ENCODE data around the gene DPM2.

DPM2 gene

DNA sequence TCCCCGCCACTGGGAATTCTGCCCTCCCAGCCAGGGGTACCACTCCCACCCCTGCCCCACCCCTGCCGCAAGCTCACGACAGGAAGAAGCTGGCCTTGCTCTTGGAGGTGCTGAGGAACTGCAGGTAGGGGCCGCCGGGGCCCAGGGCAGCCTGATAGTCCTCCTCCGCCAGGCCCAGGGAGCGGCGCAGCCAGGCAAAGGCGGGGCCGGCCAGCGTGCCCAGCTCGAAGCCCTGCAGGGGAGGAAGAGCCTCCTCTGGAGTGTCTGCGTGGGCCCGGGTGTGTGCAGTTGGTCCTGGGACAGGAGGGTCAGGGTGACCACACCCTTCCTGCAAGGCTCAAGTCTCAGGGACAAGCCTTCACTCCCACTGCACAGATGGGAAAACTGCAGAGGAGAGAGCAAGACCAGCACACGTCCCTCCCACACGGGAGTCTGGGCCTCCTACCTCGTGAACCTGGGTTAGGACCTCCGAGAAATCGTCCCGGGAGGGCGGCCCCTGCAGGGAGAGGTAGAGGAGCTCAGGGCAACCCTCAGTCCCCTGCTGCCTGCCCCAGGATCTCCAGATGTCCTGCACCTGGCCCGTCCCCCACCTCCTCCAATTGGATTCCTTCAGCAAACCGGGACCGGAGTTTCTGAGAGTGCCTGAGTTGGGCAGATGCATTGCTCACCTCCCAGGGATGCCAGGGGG lies 9.5 kb downstream of the DPM2 start:
- no peak overlapping the region for H3K9ac ChIP-seq (ENCODE audit: low read depth in 1 of 2, low read length in 2 of 2)
- H3K4me3 ChIP-seq (ENCODE audit: low read length in 2 of 2) = peak overlapping the region; percentile 7 to 33
- H3K27me3 ChIP-seq (ENCODE audit: control insufficient read depth in 2 of 2, insufficient read depth in 2 of 2, low read length in 2 of 2) = peaks cover 32 to 42% of the 10 kb centered on the region in 2 donors
- H3K27ac ChIP-seq (ENCODE audit: low read depth in 2 of 2, low read length in 2 of 2) = no peak overlapping the region
- H3K36me3 ChIP-seq (ENCODE audit: control insufficient read depth in 2 of 2, insufficient read depth in 2 of 2, low read length in 2 of 2) = no peaks in the 10 kb centered on the region
- H3K9me3 ChIP-seq (ENCODE audit: control insufficient read depth in 2 of 2, low read length in 2 of 2) = no peaks in the 10 kb centered on the region
- H3K4me1 ChIP-seq (ENCODE audit: control insufficient read depth in 2 of 2, insufficient read depth in 2 of 2, low read length in 2 of 2) = peaks cover 24 to 27% of the 10 kb centered on the region in 2 donors

DNA sequence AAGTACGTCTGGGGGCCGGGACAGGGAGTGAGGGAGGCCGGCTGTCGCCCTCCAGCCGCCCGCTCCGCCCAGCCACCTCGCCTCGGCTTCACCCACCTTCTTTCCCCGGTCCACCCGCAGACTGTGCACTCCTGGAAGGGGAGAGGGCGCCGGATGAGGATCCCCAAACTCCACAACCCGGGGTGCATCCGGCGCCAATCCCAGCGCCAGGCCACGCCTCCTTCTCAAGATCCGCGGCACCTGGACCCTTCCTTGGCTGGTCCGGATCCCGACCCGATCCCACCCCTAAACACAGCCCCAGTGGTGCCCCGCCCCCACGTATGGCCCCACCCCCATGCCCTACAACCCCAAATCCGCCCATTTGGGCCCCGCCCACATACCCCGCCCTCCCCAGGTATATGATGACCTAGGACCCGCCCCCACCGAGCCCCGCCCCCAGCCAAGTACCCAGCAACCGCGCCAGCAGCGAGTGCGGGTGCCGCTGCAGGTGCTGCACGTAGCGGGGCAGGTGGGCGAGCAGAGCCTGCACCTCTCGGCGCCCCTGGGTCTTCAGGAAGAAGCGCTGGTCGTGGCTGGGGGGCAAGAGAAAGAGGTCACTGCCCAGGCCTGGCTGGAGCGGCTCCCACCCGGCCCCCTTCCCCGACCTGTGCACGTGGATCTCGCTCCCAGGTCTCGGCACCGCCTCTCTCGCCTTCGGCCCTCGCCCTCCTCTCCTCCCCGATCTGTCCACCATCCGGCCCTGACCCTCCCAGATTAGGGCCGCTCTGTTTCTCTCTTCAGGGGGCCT lies 10.3 kb downstream of the DPM2 start:
- no peaks in the 10 kb centered on the region for H3K9me3 ChIP-seq (ENCODE audit: control insufficient read depth in 2 of 2, low read length in 2 of 2)
- H3K36me3 ChIP-seq (ENCODE audit: control insufficient read depth in 2 of 2, insufficient read depth in 2 of 2, low read length in 2 of 2) = no peaks in the 10 kb centered on the region
- H3K4me3 ChIP-seq (ENCODE audit: low read length in 2 of 2) = peak overlapping the region; percentile 26 to 33
- H3K27me3 ChIP-seq (ENCODE audit: control insufficient read depth in 2 of 2, insufficient read depth in 2 of 2, low read length in 2 of 2) = peaks cover 32 to 45% of the 10 kb centered on the region in 2 donors
- H3K4me1 ChIP-seq (ENCODE audit: control insufficient read depth in 2 of 2, insufficient read depth in 2 of 2, low read length in 2 of 2) = peaks cover 24 to 27% of the 10 kb centered on the region in 2 donors
- H3K27ac ChIP-seq (ENCODE audit: low read depth in 2 of 2, low read length in 2 of 2) = no peak overlapping the region
- H3K9ac ChIP-seq (ENCODE audit: low read depth in 1 of 2, low read length in 2 of 2) = no peak overlapping the region

DNA sequence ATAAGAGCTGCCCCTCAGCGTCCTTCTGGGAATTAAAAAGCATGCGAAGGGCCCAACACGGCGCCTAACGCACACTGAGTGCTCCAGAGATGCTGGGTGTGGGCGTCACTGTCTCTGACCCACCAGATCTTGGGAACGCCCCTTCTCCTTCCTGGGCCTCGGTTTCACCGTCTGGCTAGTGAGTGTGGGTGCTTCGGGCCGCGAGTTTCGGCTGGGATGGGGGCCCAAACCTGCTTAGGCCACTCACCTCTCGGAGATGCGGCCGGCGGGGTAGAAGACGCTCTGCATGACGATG lies 10.8 kb downstream of the DPM2 start:
- Histone ChIP-seq H3K9ac (ENCODE audit: low read depth in 1 of 2, low read length in 2 of 2) (no peak overlapping the region), H3K27me3 (ENCODE audit: control insufficient read depth in 2 of 2, insufficient read depth in 2 of 2, low read length in 2 of 2) (peaks cover 32 to 45% of the 10 kb centered on the region in 2 donors), H3K27ac (ENCODE audit: low read depth in 2 of 2, low read length in 2 of 2) (no peak overlapping the region), H3K4me3 (ENCODE audit: low read length in 2 of 2) (peak overlapping the region; percentile 2 to 26), H3K9me3 (ENCODE audit: control insufficient read depth in 2 of 2, low read length in 2 of 2) (no peaks in the 10 kb centered on the region), H3K36me3 (ENCODE audit: control insufficient read depth in 2 of 2, insufficient read depth in 2 of 2, low read length in 2 of 2) (no peaks in the 10 kb centered on the region), H3K4me1 (ENCODE audit: control insufficient read depth in 2 of 2, insufficient read depth in 2 of 2, low read length in 2 of 2) (peaks cover 24 to 28% of the 10 kb centered on the region in 2 donors)

DNA sequence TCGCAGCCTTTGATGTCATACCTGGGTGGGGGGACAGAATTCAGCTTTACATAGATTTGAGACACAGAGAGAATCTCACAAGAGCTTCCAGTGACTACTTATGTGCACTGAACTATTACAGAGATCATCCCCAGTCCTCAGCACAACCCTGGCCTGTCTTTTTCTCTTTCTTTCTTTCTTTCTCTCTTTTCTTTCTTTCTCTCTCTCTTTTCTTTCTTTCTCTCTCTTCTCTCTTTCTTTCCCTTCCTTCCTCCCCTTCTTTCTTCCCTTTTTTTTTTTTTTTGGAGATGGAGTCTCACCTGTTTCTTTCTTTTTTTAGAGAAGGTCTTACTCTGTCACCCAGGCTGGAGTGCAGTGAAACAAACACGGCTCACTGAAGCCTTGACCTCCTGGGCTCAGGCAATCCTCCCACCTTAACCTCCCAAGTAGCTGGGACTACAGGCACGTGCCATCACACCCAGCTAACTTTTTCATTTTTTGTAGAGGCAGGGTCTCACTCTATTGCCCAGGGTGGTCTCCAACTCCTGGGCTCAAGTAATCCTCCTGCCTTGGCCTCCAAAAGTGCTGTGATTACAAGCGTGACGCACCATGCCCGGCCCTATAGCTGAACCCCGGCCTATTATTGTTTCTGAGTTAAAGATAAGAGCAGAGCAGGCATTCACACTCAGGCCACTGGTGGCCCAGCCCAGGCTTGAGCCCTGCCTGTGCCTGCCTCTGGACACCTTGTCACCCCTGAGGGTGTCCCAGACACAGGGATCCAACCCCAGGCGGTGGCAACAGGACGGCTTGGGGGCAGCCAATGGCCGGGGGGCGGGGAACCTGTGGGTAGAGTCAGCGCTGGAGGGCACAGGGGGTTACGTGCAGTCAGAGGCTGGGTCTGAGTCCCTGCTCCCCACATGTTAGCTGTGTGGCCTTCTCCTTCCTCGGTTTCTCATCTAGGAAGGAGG lies 11.4 kb downstream of the DPM2 start:
- H3K9ac ChIP-seq (ENCODE audit: low read depth in 1 of 2, low read length in 2 of 2) = no peak overlapping the region
- H3K4me1 ChIP-seq (ENCODE audit: control insufficient read depth in 2 of 2, insufficient read depth in 2 of 2, low read length in 2 of 2) = peaks cover 24 to 27% of the 10 kb centered on the region in 2 donors
- no peak overlapping the region for H3K4me3 ChIP-seq (ENCODE audit: low read length in 2 of 2)
- peaks cover 32 to 45% of the 10 kb centered on the region in 2 donors for H3K27me3 ChIP-seq (ENCODE audit: control insufficient read depth in 2 of 2, insufficient read depth in 2 of 2, low read length in 2 of 2)
- no peaks in the 10 kb centered on the region for H3K9me3 ChIP-seq (ENCODE audit: control insufficient read depth in 2 of 2, low read length in 2 of 2)
- H3K27ac ChIP-seq (ENCODE audit: low read depth in 2 of 2, low read length in 2 of 2) = no peak overlapping the region
- H3K36me3 ChIP-seq (ENCODE audit: control insufficient read depth in 2 of 2, insufficient read depth in 2 of 2, low read length in 2 of 2) = no peaks in the 10 kb centered on the region

DNA sequence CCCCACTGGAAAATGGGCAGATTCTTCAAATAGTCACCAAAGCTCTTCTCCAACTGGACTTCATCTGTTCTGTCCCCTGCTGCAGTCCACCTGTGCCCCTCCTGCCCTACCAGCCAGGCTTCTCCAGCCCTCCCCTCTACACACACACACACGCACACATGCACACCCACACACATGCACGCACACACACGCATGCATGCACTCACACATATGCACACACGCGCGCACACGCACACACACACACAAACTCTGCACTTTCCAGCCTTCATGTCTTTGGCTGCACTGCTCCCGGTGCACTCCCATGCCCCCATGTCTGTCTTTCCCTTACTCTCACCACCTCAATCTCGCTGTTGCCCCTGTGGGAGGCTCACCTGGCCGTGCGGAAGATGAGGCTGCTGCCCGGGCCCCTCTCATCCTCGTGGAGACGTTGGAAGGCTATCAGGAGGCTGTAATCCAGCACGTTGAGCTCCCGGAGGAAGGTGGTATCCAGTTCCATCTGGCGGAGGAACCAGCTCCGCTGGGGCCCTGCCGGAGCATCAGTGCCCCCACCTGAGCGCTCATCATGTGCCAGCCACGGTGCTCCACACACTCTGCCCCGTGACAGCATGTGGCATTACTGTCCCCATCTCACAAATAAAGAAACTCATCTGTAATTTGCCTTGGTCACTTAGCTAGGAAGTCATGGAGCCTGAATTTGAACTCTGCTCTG lies 12.8 kb downstream of the DPM2 start:
- no peak overlapping the region for H3K9ac ChIP-seq (ENCODE audit: low read depth in 1 of 2, low read length in 2 of 2)
- no peaks in the 10 kb centered on the region for H3K9me3 ChIP-seq (ENCODE audit: control insufficient read depth in 2 of 2, low read length in 2 of 2)
- no peak overlapping the region for H3K27ac ChIP-seq (ENCODE audit: low read depth in 2 of 2, low read length in 2 of 2)
- H3K36me3 ChIP-seq (ENCODE audit: control insufficient read depth in 2 of 2, insufficient read depth in 2 of 2, low read length in 2 of 2) = no peaks in the 10 kb centered on the region
- H3K4me1 ChIP-seq (ENCODE audit: control insufficient read depth in 2 of 2, insufficient read depth in 2 of 2, low read length in 2 of 2) = peaks cover 18 to 23% of the 10 kb centered on the region in 2 donors
- H3K27me3 ChIP-seq (ENCODE audit: control insufficient read depth in 2 of 2, insufficient read depth in 2 of 2, low read length in 2 of 2) = peaks cover 27 to 45% of the 10 kb centered on the region in 2 donors
- H3K4me3 ChIP-seq (ENCODE audit: low read length in 2 of 2) = no peak overlapping the region

DNA sequence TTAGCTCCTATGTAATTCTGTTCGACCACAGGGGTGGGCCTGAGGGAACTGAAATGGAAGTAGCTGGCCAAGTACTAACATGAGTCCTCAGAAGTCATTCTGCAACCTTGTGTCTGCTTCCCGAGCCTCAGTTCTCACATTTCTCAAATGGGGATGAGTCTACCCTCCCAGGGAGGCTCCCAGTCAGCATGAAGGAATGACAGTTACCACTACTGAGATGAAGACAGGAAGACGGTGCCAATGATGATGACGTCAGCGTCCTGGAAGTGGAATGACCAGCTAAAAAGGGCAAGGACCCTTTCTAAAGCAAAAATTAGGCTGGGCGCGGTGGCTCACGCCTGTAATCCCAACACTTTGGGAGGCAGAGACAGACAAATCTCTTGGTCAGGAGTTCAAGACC lies 13.9 kb downstream of the DPM2 start:
- H3K27me3 ChIP-seq (ENCODE audit: control insufficient read depth in 2 of 2, insufficient read depth in 2 of 2, low read length in 2 of 2) = peaks cover 20 to 37% of the 10 kb centered on the region in 2 donors
- no peak overlapping the region for H3K27ac ChIP-seq (ENCODE audit: low read depth in 2 of 2, low read length in 2 of 2)
- no peak overlapping the region for H3K9ac ChIP-seq (ENCODE audit: low read depth in 1 of 2, low read length in 2 of 2)

DNA sequence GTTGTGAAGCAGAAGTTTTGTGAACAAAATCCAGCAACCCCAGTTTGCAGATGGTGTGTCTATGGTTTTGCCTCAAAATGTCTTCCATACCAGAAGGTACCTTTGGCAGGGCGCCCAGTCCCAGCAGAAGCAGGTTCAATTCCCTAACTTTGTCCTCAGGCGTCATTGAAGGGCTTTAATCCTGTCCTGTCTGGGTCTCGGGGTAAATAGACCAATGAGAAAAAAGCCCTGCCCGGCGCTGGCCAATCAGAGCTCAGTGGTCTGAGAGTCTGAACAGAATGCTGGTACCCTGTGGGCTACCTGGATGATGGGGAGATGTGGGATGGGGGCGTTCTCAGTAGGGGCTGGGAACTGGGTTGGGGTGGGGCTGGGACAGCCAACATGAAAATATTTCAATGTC lies 14.6 kb downstream of the DPM2 start:
- Histone ChIP-seq H3K4me1 (ENCODE audit: control insufficient read depth in 2 of 2, insufficient read depth in 2 of 2, low read length in 2 of 2) (peaks cover 26 to 27% of the 10 kb centered on the region in 2 donors), H3K9ac (ENCODE audit: low read depth in 1 of 2, low read length in 2 of 2) (no peak overlapping the region), H3K27me3 (ENCODE audit: control insufficient read depth in 2 of 2, insufficient read depth in 2 of 2, low read length in 2 of 2) (peaks cover 13 to 31% of the 10 kb centered on the region in 2 donors), H3K4me3 (ENCODE audit: low read length in 2 of 2) (no peak overlapping the region), H3K9me3 (ENCODE audit: control insufficient read depth in 2 of 2, low read length in 2 of 2) (no peaks in the 10 kb centered on the region), H3K36me3 (ENCODE audit: control insufficient read depth in 2 of 2, insufficient read depth in 2 of 2, low read length in 2 of 2) (no peaks in the 10 kb centered on the region), H3K27ac (ENCODE audit: low read depth in 2 of 2, low read length in 2 of 2) (no peak overlapping the region)

More for the DNA sequence above, 13.9 kb downstream of the DPM2 start:
- Histone ChIP-seq H3K9me3 (ENCODE audit: control insufficient read depth in 2 of 2, low read length in 2 of 2) (no peaks in the 10 kb centered on the region), H3K4me3 (ENCODE audit: low read length in 2 of 2) (no peak overlapping the region), H3K4me1 (ENCODE audit: control insufficient read depth in 2 of 2, insufficient read depth in 2 of 2, low read length in 2 of 2) (peaks cover 26 to 31% of the 10 kb centered on the region in 2 donors), H3K36me3 (ENCODE audit: control insufficient read depth in 2 of 2, insufficient read depth in 2 of 2, low read length in 2 of 2) (no peaks in the 10 kb centered on the region)

DNA sequence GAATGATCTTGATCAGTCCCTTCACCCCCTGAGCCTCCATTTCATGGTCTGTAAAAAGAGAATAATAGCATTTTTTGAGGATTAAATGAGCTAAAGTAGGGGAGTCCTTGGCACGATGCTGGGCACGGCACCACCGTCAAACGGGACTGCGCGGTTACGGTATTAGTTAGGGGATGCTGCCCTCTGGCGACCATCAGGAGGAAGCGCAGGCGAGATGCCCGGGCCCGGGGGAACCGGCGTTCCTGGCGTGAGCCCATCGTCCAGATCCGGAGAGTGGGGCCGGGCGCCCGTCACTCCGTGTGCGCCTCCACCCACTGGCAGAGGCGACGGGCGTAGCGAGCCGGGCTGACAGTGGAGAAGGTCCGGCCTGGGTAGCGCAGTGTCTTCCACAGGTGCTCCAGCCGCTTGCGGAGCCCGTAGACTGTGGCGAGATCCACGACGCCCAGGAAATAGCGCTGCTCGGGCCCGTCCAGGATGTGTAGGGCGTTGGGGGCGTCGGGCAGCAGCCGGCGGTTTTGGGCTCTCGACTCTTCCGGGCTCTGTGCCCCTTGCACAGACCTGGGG lies 16.0 kb downstream of the DPM2 start:
- Histone ChIP-seq H3K27me3 (ENCODE audit: control insufficient read depth in 2 of 2, insufficient read depth in 2 of 2, low read length in 2 of 2) (peaks cover 9 to 24% of the 10 kb centered on the region in 2 donors), H3K27ac (ENCODE audit: low read depth in 2 of 2, low read length in 2 of 2) (no peak overlapping the region), H3K36me3 (ENCODE audit: control insufficient read depth in 2 of 2, insufficient read depth in 2 of 2, low read length in 2 of 2) (no peaks in the 10 kb centered on the region), H3K9me3 (ENCODE audit: control insufficient read depth in 2 of 2, low read length in 2 of 2) (no peaks in the 10 kb centered on the region), H3K9ac (ENCODE audit: low read depth in 1 of 2, low read length in 2 of 2) (no peak overlapping the region), H3K4me1 (ENCODE audit: control insufficient read depth in 2 of 2, insufficient read depth in 2 of 2, low read length in 2 of 2) (peaks cover 17 to 21% of the 10 kb centered on the region in 2 donors), H3K4me3 (ENCODE audit: low read length in 2 of 2) (no peak overlapping the region)

DNA sequence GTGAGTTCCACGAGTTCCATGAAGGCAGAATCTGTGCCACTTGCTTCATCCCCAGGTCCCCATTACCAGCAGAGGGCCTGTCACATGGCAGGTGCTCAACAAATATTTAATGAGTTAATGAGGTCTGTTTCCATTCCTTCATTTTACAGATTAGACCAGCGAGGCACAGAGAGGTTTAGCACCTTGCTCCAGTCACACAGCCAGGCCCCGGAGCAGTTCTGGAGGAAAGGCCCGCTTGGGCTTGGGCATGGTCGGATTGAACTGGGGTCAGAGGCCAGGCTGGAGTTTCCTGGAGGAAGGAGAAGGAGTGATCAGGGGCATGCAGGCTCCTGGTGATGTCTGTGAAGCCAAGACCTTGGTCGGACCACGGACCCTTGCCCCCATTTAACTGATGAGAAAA lies 16.9 kb downstream of the DPM2 start:
- H3K4me1 ChIP-seq (ENCODE audit: control insufficient read depth in 2 of 2, insufficient read depth in 2 of 2, low read length in 2 of 2) = peaks cover 24 to 28% of the 10 kb centered on the region in 2 donors
- H3K9me3 ChIP-seq (ENCODE audit: control insufficient read depth in 2 of 2, low read length in 2 of 2) = no peaks in the 10 kb centered on the region
- peaks cover 8 to 20% of the 10 kb centered on the region in 2 donors for H3K27me3 ChIP-seq (ENCODE audit: control insufficient read depth in 2 of 2, insufficient read depth in 2 of 2, low read length in 2 of 2)
- H3K9ac ChIP-seq (ENCODE audit: low read depth in 1 of 2, low read length in 2 of 2) = no peak overlapping the region
- H3K27ac ChIP-seq (ENCODE audit: low read depth in 2 of 2, low read length in 2 of 2) = no peak overlapping the region
- H3K4me3 ChIP-seq (ENCODE audit: low read length in 2 of 2) = no peak overlapping the region
- no peaks in the 10 kb centered on the region for H3K36me3 ChIP-seq (ENCODE audit: control insufficient read depth in 2 of 2, insufficient read depth in 2 of 2, low read length in 2 of 2)
